Neutrophil (primary cell): ENCODE results near the gene EML6.

ENCODE experiments used
- H3K27ac ChIP-seq: fragments of 200-600 bp; sonication (generic); 2 replicates; pipeline ENCODE4 v1.5.1; 2016; ENCODE audit warnings: mild to moderate bottlenecking, moderate library complexity
- H3K27me3 ChIP-seq: fragments of 200-600 bp; sonication (generic); 2 replicates; pipeline ENCODE4 v1.6.0; 2016; ENCODE audit warnings: mild to moderate bottlenecking
- H3K36me3 ChIP-seq: fragments of 200-600 bp; sonication (generic); 2 replicates; pipeline ENCODE4 v1.5.1; 2017
- H3K4me1 ChIP-seq, 2 experiments: fragments of 200-600 bp in 1 of 2; sonication (generic) in 1 of 2; 1 replicate in 1 of 2; 2 replicates in 1 of 2; pipeline versions ENCODE4 v1.5.1 to v1.6.1; 2013 to 2016; ENCODE audit warnings: low read depth in 1 of 2, low read length in 1 of 2, mild to moderate bottlenecking in 1 of 2, moderate library complexity in 1 of 2; ENCODE audit not compliant: control insufficient read depth in 1 of 2, insufficient read depth in 1 of 2
- H3K4me3 ChIP-seq, 2 experiments: fragments of 200-600 bp in 1 of 2; sonication (generic) in 1 of 2; 1 replicate in 1 of 2; 2 replicates in 1 of 2; pipeline ENCODE4 v1.5.1; 2013 to 2016; ENCODE audit warnings: low read depth in 1 of 2, low read length in 1 of 2, mild to moderate bottlenecking in 1 of 2, moderate library complexity in 1 of 2
- H3K9me3 ChIP-seq: fragments of 200-600 bp; sonication (generic); 2 replicates; pipeline ENCODE4 v1.5.1; 2016
- CTCF ChIP-seq: fragments of 200-600 bp; sonication (generic); IDR thresholded peaks from 2 replicates; pipeline ENCODE4 v1.5.1; 2016; ENCODE audit warnings: antibody characterized with exemption

The EML6 gene

GRCh38 chr2:54678719-54679118, 44.7 kb upstream of the EML6 start:
- Histone ChIP-seq H3K9me3 (no peaks in the 10 kb centered on the region), H3K36me3 (no peaks in the 10 kb centered on the region), H3K4me1 (peaks cover 10 to 24% of the 10 kb centered on the region in 2 experiments), H3K27me3 (no peaks in the 10 kb centered on the region), H3K27ac (no peak overlapping the region), H3K4me3 (no peak overlapping the region)
- no peak for TF ChIP-seq CTCF

- no peaks in the 10 kb centered on the region for H3K27me3 ChIP-seq
- H3K4me3 ChIP-seq: no peak overlapping the region
- TF ChIP-seq CTCF: no peak
- H3K27ac ChIP-seq: no peak overlapping the region
- H3K4me1 ChIP-seq: peaks cover 8 to 15% of the 10 kb centered on the region in 2 experiments
- H3K36me3 ChIP-seq: no peaks in the 10 kb centered on the region
- H3K9me3 ChIP-seq: no peaks in the 10 kb centered on the region
Measured at GRCh38 chr2:54680397-54681041, 42.9 kb upstream of the EML6 start.

- Histone ChIP-seq H3K9me3 (no peaks in the 10 kb centered on the region), H3K27ac (peak overlapping the region; percentile 19), H3K36me3 (no peaks in the 10 kb centered on the region), H3K27me3 (no peaks in the 10 kb centered on the region), H3K4me3 (no peak overlapping the region), H3K4me1 (peaks cover 8 to 15% of the 10 kb centered on the region in 2 experiments)
- TF ChIP-seq CTCF: no peak
Measured at GRCh38 chr2:54681416-54681815, 42.0 kb upstream of the EML6 start.

GRCh38 chr2:54683596-54683995, 39.9 kb upstream of the EML6 start:
- Histone ChIP-seq H3K4me1 (peaks cover 8 to 15% of the 10 kb centered on the region in 2 experiments), H3K9me3 (no peaks in the 10 kb centered on the region), H3K27ac (no peak overlapping the region), H3K4me3 (no peak overlapping the region), H3K27me3 (no peaks in the 10 kb centered on the region), H3K36me3 (no peaks in the 10 kb centered on the region)
- no peak for TF ChIP-seq CTCF

GRCh38 chr2:54685263-54685775, 38.1 kb upstream of the EML6 start:
- Histone ChIP-seq H3K36me3 (no peaks in the 10 kb centered on the region), H3K9me3 (no peaks in the 10 kb centered on the region), H3K4me3 (no peak overlapping the region), H3K27ac (no peak overlapping the region), H3K4me1 (peaks cover 8 to 15% of the 10 kb centered on the region in 2 experiments), H3K27me3 (no peaks in the 10 kb centered on the region)
- TF ChIP-seq CTCF: no peak
